Measurements from ENCODE around the gene TTLL1. TPM values are rescaled to one million over a fixed set of nuclear protein-coding genes. Genes with fewer than 3 reads are reported as not detected.

Gene TTLL1
- total RNA-seq (ENCODE audit: insufficient read depth, low replicate concordance): 11.8 TPM

DNA sequence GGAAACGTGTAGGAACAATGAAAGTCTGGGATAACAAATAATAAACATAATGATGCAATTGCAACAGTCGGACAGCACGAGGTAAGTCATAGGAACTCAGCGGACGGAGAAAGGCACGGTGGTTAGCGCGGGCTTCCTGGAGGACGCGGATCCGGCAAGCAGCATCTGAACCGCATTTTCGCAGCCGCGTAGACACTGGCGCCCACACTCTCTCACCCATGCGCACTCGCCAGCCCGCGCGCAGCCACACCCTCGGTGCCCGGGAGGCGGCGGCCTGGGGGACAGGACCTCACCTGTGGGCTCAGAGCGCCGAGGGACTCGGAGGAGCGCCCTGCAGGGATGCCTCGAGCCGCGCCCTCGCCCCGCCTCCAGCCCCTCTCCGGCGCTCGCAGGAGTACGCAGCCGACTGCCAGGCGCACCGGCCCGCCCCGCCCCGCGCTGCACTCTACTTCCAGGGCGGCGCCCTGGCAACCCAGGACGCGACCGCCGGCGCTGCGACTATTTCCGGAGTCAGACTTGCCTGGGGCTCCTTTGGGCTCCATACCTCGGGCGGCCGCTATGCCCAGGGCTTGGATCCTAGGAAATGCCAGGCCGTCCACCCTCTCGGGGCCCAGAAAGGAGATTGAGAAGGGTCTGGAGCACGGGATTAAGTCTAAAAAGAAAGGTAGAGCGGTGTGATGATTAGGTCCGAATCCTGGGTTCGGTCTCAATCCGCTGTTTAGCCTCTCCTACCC, at the start of gene TTLL1:
TSS of gene TTLL1 (minus strand) at position 408 of the 734 bp plus-strand sequence. CDS start 13,805 bp downstream, outside the sequence.
- peak; percentile 91 for DNase-seq (ENCODE audit: low spot score)

DNA sequence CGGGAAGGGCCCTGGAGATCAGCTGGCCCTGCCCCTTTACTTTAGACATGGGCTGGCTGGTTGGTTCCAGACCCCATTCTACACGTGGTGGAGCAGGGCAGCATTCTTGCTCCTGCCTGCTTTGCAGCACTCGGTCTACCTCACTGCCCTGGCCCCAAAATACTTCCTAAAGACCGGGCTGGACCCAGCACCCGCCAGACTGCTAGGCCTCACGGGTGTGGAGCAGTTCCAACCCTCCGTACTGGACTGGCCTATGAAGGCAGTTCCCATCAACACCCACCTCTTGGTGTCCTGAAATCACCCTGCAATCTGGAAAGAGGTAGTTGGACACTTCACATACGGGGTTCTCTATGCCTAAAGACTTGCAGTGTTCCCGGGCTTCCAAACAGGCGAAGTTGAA, 47.6 kb upstream of the TTLL1 start:
- DNase-seq (ENCODE audit: low spot score): no peak

DNA sequence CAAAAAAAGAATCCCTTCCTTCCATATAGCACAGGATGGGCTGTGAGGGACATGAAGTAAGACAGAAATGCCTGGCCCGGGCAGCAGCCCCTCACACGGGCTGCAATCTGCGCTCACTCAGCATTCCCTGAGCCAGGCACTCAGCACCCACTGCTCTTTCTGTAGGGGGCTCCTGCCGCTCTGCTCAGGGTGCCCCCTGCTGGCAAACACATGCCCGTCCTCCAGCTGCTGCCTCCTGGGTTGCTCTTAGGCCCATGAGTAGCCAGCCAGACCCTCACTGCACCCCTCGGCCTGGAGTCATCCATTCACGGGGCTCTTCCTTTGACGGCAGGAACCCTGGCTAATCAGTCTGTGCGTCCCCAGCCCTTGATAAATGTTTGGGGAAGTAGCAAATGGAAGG, 47.1 kb upstream of the TTLL1 start:
- DNase-seq (ENCODE audit: low spot score): no peak

DNA sequence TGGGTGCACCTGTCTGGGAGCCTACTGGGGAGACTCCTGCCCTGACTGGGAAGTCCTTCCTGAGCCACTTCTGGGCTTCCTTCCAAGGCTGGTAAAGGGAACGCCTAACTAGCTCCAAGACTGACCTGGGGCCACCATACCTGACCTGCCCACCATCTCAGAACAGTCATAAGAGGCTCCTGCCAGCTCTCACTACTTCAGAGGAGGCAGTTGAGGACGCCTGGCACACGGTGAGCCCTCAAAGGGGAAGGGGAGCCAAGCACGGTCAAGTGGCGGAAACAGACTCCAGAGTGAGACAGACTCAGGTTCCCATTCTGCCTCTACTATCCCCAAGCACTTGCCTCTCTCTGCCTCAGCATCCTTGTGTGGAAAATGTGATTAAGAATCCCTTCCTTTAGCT, 46.4 kb upstream of the TTLL1 start:
- DNase-seq (ENCODE audit: low spot score): no peak

DNA sequence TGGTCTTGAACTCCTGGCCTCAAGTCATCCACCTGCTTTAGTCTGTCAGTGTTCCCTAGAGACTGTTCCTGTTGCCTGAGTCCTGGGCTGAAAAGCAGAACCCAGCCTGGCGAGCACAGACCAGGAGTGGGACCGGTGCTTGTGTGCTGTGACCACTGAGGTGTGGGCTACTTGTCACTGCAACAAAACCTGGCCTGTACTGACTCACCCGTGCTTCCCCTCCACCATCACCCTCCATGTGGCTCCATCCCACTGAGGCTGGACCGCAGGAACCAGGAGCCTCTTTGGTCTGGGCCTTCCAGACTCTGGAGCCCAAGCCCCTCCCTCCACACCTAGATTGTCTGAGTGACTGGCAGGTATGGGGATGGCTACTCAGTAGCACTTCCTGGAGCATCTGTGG, 45.4 kb upstream of the TTLL1 start:
- no peak for DNase-seq (ENCODE audit: low spot score)

DNA sequence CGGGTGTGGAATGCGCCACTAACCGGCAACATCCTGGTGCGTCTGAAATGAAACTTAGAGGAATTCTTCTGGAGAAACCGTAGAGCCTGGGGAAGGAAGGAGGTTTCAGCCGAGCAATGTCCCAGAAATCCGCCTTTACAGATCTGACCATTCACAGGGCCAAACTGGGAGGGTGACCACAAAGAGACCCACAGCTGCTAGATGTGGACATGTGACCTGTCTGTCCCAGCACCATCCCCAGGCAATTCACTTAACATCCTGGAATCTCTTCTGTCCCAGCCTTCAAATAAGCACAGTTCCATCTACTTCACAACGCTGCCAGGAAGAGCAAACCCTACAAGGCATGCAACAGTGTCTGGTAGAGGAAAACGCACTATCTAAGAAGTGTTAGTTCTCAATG, 44.2 kb upstream of the TTLL1 start:
- DNase-seq (ENCODE audit: low spot score): no peak

DNA sequence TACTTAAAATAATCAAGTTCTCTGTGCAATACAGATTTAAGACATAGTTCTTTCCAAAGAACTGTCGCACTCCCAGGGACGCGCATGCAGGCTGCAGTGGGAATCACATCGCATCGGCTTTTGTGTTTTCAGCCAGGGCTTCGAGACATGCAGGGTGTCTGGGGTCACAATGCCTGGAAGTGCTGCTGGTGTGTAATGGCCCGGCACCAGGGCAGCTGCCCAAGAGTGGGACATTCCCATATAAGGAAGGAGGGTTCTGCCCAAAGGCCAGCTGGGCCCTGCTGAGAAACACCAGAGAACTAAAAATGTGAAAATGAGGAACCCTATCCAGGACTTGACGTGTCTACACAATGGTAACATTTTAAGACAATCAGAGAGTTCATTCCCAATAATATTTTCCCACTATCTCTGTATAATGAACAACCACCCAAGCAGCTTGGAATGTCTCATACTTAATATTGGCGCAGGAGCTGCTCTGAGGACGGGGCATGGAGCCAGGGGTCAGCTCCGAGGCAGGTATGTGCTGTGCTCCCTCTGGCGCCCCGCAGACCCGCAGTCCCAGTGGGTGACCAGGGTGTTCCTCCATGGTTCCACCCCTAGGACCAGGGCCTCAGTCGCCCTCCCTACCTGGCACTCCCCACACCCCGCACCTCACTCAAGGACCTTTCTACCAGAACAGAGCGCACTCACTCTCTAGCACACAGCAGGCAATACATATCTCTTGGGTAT, 42.7 kb upstream of the TTLL1 start:
- DNase-seq (ENCODE audit: low spot score): no peak

DNA sequence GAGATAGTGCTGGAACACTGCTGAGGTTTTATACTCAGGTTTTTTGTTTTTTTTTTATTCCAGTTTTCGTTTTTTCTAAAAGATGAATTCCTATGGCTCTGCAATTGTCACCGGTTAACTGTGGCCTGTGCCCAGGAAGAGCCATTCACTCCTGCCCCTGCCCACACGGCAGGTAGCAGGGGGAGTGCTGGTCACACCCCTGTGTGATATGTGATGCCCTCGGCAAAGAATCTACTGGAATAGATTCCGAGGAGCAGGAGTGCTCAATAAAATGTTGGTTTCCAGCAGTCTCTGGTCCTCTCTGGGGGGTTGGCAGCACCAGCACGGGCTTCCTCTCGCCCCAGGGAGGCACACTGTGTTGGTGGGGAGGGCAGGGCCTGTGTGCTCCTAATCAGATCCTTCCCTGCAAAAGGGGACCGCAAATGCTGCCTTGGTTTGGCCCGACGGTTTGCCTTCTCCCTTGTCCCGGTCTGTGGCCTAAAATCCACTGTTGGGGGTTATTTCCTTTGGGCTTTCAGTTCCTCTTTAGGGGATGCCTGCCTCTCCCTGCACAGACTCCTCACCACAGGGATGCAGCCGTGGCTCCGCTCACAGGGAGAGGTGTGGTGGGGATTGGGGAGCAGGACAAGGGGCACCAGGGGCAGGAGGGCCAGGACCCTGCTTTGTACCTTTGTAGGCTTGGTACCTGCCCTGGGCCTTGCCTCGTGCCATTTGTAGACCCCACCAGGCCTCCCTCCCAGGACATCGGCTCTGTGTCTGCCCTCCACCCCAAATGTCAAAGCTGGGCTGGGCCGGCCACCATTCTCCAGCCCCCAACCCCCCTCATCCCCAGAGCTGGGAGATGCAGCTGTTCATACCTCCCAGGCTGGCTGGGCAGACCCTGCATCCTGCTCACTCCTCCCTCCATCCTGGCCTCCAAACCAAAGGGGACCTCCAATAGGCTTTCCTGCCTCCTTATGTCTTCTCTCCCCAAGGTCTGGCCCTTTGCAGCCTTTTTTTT, 40.5 kb upstream of the TTLL1 start:
- DNase-seq (ENCODE audit: low spot score): no peak

DNA sequence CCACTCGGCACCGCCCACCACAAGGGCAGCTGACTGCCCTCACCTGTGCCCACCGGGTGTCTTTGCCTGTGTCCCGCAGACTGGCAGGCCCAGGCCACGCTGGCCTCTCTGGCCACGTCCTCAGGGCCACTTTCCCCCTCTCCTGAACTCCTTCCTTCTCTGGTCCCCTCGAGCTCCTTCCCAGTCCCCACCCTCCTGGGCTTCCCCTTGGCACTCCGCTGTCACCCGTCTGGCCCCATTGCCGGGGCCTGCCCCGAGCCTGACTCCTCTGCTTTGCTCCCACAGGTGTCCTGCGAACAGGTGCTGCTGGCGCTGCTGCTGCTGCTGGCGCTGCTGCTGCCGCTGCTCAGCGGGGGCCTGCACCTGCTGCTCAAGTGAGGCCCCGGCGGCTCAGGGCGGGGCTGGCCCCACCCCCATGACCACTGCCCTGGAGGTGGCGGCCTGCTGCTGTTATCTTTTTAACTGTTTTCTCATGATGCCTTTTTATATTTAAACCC, 39.8 kb upstream of the TTLL1 start:
- DNase-seq (ENCODE audit: low spot score): no peak

DNA sequence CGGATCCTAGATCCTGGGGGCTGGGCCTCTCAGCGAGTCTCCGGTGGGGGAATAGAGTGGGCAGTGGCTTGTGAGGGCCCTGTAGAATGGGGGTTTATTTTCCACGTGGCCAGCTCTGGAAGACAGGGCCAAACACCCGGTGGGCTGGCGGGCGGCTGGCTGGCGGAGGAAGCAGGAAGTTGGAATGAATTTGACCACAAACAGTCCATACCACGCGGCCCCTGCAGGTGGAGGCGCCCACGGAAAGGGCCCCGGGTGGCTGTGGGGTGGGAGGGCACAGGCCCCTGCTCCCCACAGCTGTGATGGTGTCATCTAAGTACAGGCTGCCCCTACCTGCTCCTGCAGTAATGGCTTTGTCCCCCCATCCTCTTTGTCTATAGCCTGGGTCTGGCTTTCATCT, 38.9 kb upstream of the TTLL1 start:
- no peak for DNase-seq (ENCODE audit: low spot score)

DNA sequence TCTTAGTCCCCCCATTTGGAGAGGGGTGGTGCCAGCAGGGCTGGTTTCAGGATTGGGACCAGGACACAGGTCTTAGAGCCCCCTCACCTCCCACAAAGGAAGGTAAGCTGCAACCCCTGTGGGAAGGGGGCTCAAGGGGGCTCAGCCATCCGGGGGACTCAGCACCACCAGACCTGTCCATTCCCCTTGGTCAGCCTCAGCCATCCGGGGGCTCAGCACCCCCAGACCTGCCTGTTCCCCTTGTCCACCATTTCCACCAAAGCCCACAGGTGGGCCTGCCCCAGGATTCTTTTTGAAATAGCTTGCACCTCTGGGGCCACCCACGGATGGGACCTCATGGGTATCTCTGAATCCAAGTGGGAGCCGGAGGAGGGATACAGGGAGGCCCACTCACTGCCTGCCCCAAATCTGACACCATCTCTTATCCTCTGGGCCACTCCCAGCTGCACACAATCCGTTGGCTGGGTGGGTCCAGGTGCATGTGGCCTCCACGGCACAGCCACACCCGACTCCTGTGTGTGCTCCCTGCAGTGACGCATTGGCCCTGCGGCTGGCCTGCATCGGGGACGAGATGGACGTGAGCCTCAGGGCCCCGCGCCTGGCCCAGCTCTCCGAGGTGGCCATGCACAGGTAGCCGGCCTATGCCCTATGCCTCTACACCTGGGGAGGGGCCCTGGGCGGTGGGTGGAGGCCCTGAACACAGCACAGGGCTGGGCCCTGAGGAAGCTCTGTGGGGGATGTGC, 38.1 kb upstream of the TTLL1 start:
- DNase-seq (ENCODE audit: low spot score): no peak

DNA sequence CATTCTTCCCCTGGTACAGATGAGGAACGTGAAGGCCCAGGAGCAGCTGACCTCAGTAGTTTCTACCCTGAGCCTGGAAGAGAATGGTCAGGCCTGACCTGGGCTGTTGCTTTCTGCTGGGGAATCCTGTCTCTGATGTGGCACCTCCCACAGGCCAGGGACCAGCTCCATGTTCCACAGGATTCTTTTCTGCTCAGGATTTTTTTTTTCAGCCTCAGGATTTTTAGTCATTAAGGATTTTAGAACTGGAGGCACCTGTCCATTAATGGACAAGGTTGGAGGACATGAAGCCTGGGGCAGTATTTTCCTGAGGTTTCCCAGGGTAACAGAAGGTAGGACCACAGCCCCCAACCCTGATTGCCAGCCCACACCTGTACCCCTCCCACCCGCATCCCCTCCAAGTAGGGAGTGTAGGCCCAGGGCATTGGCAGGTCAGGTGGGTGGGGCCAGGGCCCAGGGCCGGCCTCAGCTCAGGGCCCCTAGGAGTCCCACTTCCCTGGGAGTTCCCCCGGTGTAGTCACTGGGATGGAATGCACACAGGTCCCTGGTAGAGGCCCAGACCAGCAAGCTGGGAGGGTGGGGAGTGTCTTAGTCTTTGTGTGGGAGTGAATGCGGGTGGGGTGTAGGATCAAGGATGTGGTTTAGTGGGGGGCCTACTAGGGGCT, 37.4 kb upstream of the TTLL1 start:
- peak; percentile 80 for DNase-seq (ENCODE audit: low spot score)

DNA sequence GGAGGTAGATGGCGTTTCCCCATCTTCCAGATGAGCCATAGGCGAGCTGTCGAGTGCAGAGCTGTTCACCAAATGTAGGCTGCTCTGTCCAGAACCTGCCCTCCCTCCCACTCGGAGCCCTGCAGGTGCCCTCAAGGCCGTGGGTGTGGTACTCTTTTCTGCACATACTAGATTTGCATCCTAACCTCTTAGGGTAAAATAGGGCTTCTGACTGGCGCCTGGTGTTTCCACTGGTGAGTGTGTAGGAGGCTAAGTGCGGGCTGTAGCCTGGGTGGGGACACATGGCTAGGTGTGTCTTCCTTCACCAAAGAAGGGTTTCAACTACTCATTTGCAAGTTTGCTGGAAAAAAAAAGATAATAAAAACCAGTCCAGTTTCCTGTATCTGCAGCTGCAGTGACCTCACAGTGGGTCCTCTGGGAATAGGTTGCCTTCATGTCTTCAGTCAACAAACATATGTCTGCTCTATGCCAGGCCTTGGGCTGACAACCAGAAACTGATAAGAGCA, 29.8 kb upstream of the TTLL1 start:
- DNase-seq (ENCODE audit: low spot score): no peak

DNA sequence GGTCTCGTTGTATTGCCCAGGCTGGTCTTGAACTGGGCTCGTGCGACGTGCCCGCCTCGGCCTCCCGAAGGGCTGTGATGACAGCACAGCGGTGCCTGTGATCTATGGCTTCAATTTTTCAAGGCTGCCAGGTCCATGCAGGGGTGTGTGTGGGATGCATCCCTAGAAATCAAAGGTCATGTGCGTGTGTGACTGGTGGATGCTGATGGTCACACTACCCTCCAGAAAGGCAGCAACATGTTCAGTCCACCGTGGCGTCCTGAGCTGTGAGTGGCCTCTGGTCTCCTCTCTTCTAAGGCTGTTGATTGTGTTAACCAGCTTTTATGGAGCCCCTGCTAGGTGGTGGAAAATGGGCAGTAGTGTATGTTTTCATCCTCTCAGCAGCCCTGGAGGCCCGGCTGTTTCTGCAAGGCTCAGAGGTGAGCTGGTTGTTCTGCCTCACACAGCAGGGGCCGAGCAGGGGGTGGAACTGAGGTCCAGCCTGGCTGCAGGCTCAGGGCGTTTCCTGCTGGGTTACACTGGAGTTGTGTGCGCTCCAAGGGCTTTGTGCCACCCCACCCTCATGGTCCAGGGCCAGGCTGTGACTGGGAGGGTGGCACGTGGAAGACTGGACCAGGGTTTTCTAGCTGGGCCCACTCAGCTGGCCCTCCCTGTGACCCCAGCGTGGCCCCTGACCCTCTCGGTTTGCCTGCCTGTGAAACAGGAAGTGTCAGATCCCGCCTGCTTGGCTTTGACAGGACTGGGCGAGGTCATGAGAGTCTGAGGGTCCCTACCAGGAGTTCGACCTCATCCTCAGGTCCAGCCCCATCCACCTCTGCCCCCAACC, 29.0 kb upstream of the TTLL1 start:
- DNase-seq (ENCODE audit: low spot score): peak; percentile 34

DNA sequence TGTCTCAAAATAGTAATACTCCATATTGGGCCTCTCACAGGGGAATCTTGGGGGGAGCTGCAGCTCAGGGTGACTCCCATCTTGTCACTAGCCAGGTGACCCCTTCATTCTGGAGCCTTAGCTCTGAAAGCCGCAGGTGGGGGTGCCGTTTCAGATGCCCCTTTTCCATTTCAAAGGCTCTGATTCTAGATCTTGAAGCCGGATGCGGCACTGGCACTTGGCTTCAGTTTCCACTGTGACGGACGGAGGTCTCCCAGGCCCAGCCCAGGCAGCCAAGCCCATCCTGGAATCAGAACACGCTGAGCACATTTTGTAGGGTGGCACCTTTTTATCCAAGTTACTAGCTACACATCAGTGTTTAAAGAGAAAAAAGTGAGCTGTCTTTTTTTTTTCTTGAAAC, 27.7 kb upstream of the TTLL1 start:
- no peak for DNase-seq (ENCODE audit: low spot score)

DNA sequence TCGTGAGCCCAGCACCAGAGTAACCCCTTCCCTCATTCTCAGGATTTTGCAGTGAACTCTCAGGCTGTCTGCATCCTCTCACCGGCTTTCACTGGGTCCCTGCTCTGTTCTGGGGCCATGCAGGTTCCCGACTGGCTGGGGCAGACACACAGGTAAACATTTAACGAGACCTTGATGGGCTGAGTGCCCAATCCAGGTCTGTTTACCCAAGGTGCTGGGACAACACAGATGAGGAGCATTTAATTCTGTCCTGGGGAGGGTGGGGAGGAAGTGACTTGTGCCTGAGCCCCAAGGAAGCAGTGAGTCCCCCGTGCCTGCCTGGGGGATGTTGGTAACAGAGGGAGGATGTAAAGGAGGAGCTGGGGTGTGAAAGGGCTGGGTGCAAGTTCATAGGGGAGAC, 25.8 kb upstream of the TTLL1 start:
- no peak for DNase-seq (ENCODE audit: low spot score)

DNA sequence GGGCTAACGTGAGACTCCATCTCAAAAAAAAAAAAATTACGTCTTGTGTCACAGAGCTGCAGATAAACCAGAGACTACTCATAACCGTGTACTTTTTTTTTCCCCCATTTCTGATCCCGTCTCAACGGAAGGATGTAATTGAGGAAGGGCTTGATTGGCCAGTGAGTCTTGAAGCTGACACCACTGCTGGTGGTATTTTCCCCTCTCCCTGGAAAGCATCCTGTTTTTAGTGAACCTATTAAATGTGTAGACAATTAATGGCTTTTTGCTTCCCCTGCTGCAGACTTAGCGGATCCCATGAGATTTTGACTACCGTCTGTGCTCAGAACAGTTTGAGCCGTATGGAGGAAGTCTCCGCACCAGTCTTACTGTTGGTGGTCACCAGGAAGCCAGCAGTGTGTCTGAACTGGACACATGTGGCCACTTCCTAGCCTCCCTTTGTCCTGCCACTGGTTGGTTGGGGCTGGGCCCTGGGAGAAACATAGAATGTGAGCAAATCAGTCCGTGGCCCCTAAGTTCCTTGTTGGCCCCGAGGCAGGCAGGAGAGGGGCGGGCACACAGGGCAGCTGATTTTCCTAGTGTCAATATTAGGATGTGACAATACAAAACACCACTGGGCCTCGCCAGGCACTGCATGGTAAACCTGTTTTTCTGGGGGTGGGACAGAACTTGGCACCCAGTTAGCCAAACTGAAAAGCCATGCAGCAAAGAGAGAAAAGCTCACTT, 24.5 kb upstream of the TTLL1 start:
- DNase-seq (ENCODE audit: low spot score): no peak

DNA sequence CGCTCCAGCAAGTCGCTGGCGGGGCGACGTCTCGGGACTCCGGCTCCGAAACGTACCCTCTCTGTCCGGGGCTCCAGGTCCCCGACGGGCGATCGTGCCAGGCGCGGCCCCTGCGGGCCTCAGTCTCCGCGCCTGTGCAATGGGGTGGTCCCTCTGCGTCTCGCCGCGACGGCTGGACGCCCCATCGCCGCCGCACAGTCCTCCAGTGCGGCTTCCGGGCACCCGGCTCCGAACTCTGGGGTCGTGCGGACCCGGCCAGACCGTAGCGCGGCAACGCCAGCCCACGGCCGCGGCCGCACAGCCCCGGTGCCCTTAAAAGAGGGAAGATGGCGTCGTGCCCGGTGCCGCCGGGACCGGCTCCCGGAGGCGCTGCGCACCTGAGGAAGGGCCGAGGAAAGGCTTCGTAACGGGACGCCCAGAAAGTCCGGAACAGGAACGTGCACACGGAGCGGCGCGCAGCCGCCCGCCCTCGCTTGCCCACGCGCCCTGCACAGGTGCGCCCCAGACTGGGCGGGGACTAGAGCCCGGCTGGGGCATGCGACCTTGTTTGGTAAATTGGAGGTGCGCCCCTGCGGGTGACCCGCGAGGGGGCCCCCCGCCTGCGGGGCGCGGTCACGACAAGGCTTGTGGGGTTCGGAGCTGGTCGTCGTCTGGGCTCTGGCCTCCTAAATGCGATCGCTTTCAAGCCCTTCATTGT, 21.9 kb upstream of the TTLL1 start:
- no peak for DNase-seq (ENCODE audit: low spot score)

All from umbilical cord (tissue), 2 donors.